ENCODE measurements around the gene HSPA12B. TPM values are rescaled to one million over a fixed set of nuclear protein-coding genes. Genes with fewer than 3 reads are reported as not detected.
"Not testable (repeated sequence)": the region's sequence is repeated elsewhere in the genome, so short reads cannot be mapped to it uniquely, and the experiment has no call there.

The HSPA12B gene
- total RNA-seq, 1 experiment from 2014 or later, result 6.3 TPM

- no peaks in the 10 kb centered on the region for H3K9me3 Mint-ChIP-seq
- ATAC-seq, result no peak
- POLR2A ChIA-PET, result interaction anchor here (1.0 kb wide), 1 partner anchor 30 kb away, joined by 4 read pairs; no protein-coding TSS in a partner anchor
- H3K27me3 Mint-ChIP-seq (ENCODE audit: low read depth), result peaks cover 25% of the 10 kb centered on the region
- peaks cover 19% of the 10 kb centered on the region for H3K4me1 Mint-ChIP-seq
- TF ChIP-seq NR2C2 (CRISPR knock-in tag; IDR thresholded peaks at IDR 0.05), result no peak
- TF ChIP-seq, protein P1, sequence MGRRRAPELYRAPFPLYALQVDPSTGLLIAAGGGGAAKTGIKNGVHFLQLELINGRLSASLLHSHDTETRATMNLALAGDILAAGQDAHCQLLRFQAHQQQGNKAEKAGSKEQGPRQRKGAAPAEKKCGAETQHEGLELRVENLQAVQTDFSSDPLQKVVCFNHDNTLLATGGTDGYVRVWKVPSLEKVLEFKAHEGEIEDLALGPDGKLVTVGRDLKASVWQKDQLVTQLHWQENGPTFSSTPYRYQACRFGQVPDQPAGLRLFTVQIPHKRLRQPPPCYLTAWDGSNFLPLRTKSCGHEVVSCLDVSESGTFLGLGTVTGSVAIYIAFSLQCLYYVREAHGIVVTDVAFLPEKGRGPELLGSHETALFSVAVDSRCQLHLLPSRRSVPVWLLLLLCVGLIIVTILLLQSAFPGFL (CRISPR knock-in tag; IDR thresholded peaks at IDR 0.05; ENCODE audit: borderline replicate concordance), result no peak
- DNase-seq (ENCODE audit: low spot score), result no peak
- H3K36me3 Mint-ChIP-seq, result peaks cover 4% of the 10 kb centered on the region; the same call in 1 of the 2 replicates
- H3K4me3 Mint-ChIP-seq, result peak overlapping the region; percentile 49
- CTCF ChIA-PET, result interaction anchor here (1.8 to 7.0 kb wide), 6 partner anchors 12 to 71 kb away, joined by 3 to 92 read pairs (median 16); partner anchors contain the start of genes ADISSP and AP5S1
- no peak overlapping the region for H3K27ac Mint-ChIP-seq
Observed at GRCh38 chr20:3787324-3788014, 55.0 kb downstream of the HSPA12B start.

GRCh38 chr20:3788685-3789155 lies 56.2 kb downstream of the HSPA12B start:
- Mint-ChIP-seq H3K27ac (no peak overlapping the region), H3K4me3 (no peak overlapping the region), H3K9me3 (no peaks in the 10 kb centered on the region), H3K4me1 (peaks cover 9% of the 10 kb centered on the region), H3K36me3 (peaks cover 4% of the 10 kb centered on the region; the same call in 1 of the 2 replicates), H3K27me3 (ENCODE audit: low read depth) (peaks cover 27% of the 10 kb centered on the region)
- ATAC-seq (no peak), DNase-seq (ENCODE audit: low spot score) (no peak)
- POLR2A ChIA-PET, result no interaction called here
- TF ChIP-seq, protein P2, sequence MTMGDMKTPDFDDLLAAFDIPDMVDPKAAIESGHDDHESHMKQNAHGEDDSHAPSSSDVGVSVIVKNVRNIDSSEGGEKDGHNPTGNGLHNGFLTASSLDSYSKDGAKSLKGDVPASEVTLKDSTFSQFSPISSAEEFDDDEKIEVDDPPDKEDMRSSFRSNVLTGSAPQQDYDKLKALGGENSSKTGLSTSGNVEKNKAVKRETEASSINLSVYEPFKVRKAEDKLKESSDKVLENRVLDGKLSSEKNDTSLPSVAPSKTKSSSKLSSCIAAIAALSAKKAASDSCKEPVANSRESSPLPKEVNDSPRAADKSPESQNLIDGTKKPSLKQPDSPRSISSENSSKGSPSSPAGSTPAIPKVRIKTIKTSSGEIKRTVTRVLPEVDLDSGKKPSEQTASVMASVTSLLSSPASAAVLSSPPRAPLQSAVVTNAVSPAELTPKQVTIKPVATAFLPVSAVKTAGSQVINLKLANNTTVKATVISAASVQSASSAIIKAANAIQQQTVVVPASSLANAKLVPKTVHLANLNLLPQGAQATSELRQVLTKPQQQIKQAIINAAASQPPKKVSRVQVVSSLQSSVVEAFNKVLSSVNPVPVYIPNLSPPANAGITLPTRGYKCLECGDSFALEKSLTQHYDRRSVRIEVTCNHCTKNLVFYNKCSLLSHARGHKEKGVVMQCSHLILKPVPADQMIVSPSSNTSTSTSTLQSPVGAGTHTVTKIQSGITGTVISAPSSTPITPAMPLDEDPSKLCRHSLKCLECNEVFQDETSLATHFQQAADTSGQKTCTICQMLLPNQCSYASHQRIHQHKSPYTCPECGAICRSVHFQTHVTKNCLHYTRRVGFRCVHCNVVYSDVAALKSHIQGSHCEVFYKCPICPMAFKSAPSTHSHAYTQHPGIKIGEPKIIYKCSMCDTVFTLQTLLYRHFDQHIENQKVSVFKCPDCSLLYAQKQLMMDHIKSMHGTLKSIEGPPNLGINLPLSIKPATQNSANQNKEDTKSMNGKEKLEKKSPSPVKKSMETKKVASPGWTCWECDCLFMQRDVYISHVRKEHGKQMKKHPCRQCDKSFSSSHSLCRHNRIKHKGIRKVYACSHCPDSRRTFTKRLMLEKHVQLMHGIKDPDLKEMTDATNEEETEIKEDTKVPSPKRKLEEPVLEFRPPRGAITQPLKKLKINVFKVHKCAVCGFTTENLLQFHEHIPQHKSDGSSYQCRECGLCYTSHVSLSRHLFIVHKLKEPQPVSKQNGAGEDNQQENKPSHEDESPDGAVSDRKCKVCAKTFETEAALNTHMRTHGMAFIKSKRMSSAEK (CRISPR knock-in tag; IDR thresholded peaks at IDR 0.05; ENCODE audit: borderline replicate concordance), result no peak
- TF ChIP-seq, protein P1 (CRISPR knock-in tag; IDR thresholded peaks at IDR 0.05; ENCODE audit: borderline replicate concordance), result no peak
- no peak for TF ChIP-seq PRDM15 (CRISPR knock-in tag; IDR thresholded peaks at IDR 0.05)
- no peak for TF ChIP-seq HMGA2 (CRISPR knock-in tag; IDR thresholded peaks at IDR 0.05)
- TF ChIP-seq, protein P3, sequence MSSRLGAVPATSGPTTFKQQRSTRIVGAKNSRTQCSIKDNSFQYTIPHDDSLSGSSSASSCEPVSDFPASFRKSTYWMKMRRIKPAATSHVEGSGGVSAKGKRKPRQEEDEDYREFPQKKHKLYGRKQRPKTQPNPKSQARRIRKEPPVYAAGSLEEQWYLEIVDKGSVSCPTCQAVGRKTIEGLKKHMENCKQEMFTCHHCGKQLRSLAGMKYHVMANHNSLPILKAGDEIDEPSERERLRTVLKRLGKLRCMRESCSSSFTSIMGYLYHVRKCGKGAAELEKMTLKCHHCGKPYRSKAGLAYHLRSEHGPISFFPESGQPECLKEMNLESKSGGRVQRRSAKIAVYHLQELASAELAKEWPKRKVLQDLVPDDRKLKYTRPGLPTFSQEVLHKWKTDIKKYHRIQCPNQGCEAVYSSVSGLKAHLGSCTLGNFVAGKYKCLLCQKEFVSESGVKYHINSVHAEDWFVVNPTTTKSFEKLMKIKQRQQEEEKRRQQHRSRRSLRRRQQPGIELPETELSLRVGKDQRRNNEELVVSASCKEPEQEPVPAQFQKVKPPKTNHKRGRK (CRISPR knock-in tag; IDR thresholded peaks at IDR 0.05; ENCODE audit: borderline replicate concordance), result peak; percentile 87; the same call in 1 of the 2 replicates
- CTCF ChIA-PET, result interaction anchor here (6.0 to 7.0 kb wide), 2 partner anchors 20 to 30 kb away, joined by 36 to 92 read pairs; partner anchors contain the start of genes ADISSP and AP5S1

DNA sequence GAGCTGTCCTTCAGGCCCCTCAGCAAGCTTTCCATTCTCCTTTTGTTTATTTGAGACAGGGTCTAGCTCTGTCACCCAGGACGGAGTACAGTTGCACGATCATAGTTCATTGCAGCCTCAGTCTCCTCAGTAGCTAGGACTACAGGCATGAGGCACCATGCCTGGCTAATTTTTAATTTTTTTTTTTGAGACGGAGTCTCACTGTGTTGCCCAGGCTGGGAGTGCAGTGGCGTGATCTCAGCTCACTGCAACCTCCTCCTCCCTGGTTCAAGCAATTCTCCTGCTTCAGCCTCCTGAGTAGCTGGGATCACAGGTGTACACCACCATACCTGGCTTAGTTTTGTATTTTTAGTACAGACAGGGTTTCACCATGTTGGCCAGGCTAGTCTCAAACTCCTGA lies 56.7 kb downstream of the HSPA12B start:
- not testable (repeated sequence) for ATAC-seq

GRCh38 chr20:3794168-3794567 lies 61.7 kb downstream of the HSPA12B start:
- H3K4me3 Mint-ChIP-seq, POLR2A ChIA-PET: not testable (repeated sequence)

More for the DNA sequence above, 56.7 kb downstream of the HSPA12B start:
- peaks cover 27% of the 10 kb centered on the region for H3K27me3 Mint-ChIP-seq (ENCODE audit: low read depth)
- DNase-seq (ENCODE audit: low spot score); H3K4me3 Mint-ChIP-seq; H3K9me3 Mint-ChIP-seq; H3K27ac Mint-ChIP-seq; H3K4me1 Mint-ChIP-seq; POLR2A ChIA-PET; H3K36me3 Mint-ChIP-seq: not testable (repeated sequence)
- CTCF ChIA-PET, result interaction anchor here (6.0 to 7.0 kb wide), 2 partner anchors 21 to 29 kb away, joined by 36 to 92 read pairs; partner anchors contain the start of genes ADISSP and AP5S1

More at GRCh38 chr20:3794168-3794567, 61.7 kb downstream of the HSPA12B start:
- not testable (repeated sequence) for DNase-seq (ENCODE audit: low spot score); H3K27ac Mint-ChIP-seq; ATAC-seq; H3K9me3 Mint-ChIP-seq; H3K36me3 Mint-ChIP-seq
- CTCF ChIA-PET, result interaction anchor here (2.3 to 2.8 kb wide), 2 partner anchors 8 to 25 kb away, joined by 12 to 29 read pairs; partner anchors contain the start of genes AP5S1 and CENPB
- Mint-ChIP-seq H3K4me1 (peaks cover 32% of the 10 kb centered on the region), H3K27me3 (ENCODE audit: low read depth) (peaks cover 13% of the 10 kb centered on the region)
